HG03280 (cell line): ENCODE measurements around the gene GGTLC1.

ENCODE experiments used
- ATAC-seq: cut with Tn5 transposase; IDR thresholded peaks from one replicate; pipeline ENCODE4 v1.9.1; 2021; ENCODE audit warnings: mild to moderate bottlenecking, moderate library complexity; ENCODE audit not compliant: unreplicated experiment

GGTLC1 gene

GRCh38 chr20:23966927-23967615 is 21.5 kb downstream of the GGTLC1 start:
- no peak for ATAC-seq

- ATAC-seq: no peak
These were observed 22.3 kb downstream of the GGTLC1 start for GRCh38 chr20:23966298-23966697.

- no peak for ATAC-seq
These were observed 24.6 kb downstream of the GGTLC1 start for GRCh38 chr20:23963941-23964340.

- no peak for ATAC-seq
These were observed 26.3 kb downstream of the GGTLC1 start for GRCh38 chr20:23962272-23962671.

- no peak for ATAC-seq
These were observed 29.5 kb downstream of the GGTLC1 start for GRCh38 chr20:23959054-23959453.

GRCh38 chr20:23955896-23956295 is 32.7 kb downstream of the GGTLC1 start:
- no peak for ATAC-seq

- no peak for ATAC-seq
These were observed 34.4 kb downstream of the GGTLC1 start for GRCh38 chr20:23954008-23954745.

- no peak for ATAC-seq
These were observed 42.4 kb downstream of the GGTLC1 start for GRCh38 chr20:23946206-23946605.

- ATAC-seq: no peak
These were observed 45.3 kb downstream of the GGTLC1 start for GRCh38 chr20:23943304-23943703.

GRCh38 chr20:23939641-23940040 is 48.9 kb downstream of the GGTLC1 start:
- ATAC-seq: no peak

GRCh38 chr20:23939063-23939462 is 49.5 kb downstream of the GGTLC1 start:
- ATAC-seq: no peak

- no peak for ATAC-seq
These were observed 50.5 kb downstream of the GGTLC1 start for GRCh38 chr20:23938118-23938438.

- ATAC-seq: no peak
These were observed 51.1 kb downstream of the GGTLC1 start for GRCh38 chr20:23937303-23938117.
